ENCODE results near the gene PUS3.

PUS3 gene

DNA sequence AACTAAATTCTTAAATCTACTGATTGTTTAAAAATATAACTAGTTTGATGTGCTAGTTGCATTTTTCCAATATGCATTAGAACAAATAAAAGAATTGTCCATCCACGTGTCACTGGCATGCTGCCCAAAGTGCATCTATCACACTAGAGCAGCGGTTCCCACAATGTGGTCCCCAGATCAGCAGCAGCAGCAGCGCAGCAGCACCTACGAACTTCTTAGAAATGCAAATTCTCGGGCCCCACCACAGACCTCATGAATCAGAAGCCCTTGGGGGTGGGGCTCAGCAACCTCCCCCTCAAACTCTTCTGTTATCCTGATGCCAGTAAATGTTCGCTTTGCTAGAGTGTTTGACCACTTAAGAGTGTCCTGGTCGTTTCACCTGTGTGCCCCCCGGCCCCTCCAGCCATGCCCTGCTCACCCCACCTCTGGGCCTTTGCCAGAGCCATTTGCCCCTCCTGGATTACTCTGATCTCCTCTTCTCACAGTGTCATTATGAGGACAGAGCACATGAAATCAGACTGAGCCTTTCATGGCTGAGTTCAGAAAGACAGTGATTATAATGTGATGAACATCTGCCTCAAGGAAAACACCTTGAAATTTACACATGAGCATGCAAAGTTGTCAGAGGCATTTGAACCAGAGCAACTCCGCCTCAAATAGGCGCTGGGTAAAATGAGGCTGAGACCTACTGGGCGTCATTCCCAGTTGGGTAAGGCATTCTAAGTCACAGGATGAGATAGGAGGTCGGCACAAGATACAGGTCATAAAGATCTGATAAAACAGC, 30.2 kb upstream of the PUS3 start:
- H3K36me3 ChIP-seq (ENCODE audit: low read length): no peaks in the 10 kb centered on the region
- no peaks in the 10 kb centered on the region for H3K9me3 ChIP-seq (ENCODE audit: insufficient read depth, low read length)
- H3F3A ChIP-seq (ENCODE audit: insufficient read depth): no peaks in the 10 kb centered on the region
- H3K27ac ChIP-seq (ENCODE audit: low read depth, low read length): no peak overlapping the region
- no peak overlapping the region for H3K9ac ChIP-seq (ENCODE audit: low read length)
- H3K79me2 ChIP-seq (ENCODE audit: insufficient read depth, low read length): no peaks in the 10 kb centered on the region
- no peak overlapping the region for H2AFZ ChIP-seq (ENCODE audit: low read depth, low read length, severe bottlenecking)
- TF ChIP-seq EZH2phosphoT487 (conservative IDR thresholded peaks at IDR 0.05; ENCODE audit: low read length): no peak
- TF ChIP-seq, protein P1, sequence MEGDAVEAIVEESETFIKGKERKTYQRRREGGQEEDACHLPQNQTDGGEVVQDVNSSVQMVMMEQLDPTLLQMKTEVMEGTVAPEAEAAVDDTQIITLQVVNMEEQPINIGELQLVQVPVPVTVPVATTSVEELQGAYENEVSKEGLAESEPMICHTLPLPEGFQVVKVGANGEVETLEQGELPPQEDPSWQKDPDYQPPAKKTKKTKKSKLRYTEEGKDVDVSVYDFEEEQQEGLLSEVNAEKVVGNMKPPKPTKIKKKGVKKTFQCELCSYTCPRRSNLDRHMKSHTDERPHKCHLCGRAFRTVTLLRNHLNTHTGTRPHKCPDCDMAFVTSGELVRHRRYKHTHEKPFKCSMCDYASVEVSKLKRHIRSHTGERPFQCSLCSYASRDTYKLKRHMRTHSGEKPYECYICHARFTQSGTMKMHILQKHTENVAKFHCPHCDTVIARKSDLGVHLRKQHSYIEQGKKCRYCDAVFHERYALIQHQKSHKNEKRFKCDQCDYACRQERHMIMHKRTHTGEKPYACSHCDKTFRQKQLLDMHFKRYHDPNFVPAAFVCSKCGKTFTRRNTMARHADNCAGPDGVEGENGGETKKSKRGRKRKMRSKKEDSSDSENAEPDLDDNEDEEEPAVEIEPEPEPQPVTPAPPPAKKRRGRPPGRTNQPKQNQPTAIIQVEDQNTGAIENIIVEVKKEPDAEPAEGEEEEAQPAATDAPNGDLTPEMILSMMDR (IDR thresholded peaks at IDR 0.05; ENCODE audit: insufficient read depth, low read length, poor library complexity, severe bottlenecking): no peak
- no peak overlapping the region for H3K4me2 ChIP-seq (ENCODE audit: low read depth, low read length, poor library complexity, severe bottlenecking)
- no peak overlapping the region for H3K4me3 ChIP-seq (ENCODE audit: insufficient read depth, low read length, poor library complexity, severe bottlenecking)
- H3K9me2 ChIP-seq (replicated peaks; ENCODE audit: insufficient read depth, low read length): no peaks in the 10 kb centered on the region
- H3K27me3 ChIP-seq (ENCODE audit: low read length): no peaks in the 10 kb centered on the region
- no peaks in the 10 kb centered on the region for H4K20me1 ChIP-seq (ENCODE audit: low read depth, low read length)

DNA sequence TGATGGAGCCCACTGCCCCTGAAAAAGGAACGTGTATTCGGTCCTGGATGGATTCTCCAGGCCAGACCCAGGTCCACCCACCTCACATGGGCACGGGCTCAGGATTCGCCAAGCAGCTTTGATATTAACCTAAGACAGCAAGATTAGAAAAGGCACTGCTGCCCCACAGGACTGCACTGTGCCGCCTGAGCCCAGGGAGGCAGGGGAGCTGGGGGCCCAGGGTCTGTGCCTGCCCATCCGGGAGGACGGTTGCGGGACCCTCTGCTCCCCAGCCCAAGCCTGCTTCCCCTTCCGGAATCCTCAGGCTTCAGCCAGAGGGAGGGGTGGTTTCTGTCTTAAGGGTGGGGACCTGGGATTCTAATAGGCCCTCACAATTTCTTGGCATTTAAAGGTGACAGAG, 29.3 kb upstream of the PUS3 start:
- Histone ChIP-seq H2AFZ (ENCODE audit: low read depth, low read length, severe bottlenecking) (no peak overlapping the region), H3K27me3 (ENCODE audit: low read length) (no peaks in the 10 kb centered on the region), H3K27ac (ENCODE audit: low read depth, low read length) (no peak overlapping the region), H3K79me2 (ENCODE audit: insufficient read depth, low read length) (no peaks in the 10 kb centered on the region), H3K9me3 (ENCODE audit: insufficient read depth, low read length) (no peaks in the 10 kb centered on the region), H3K4me3 (ENCODE audit: insufficient read depth, low read length, poor library complexity, severe bottlenecking) (no peak overlapping the region), H4K20me1 (ENCODE audit: low read depth, low read length) (no peaks in the 10 kb centered on the region), H3K9ac (ENCODE audit: low read length) (no peak overlapping the region), H3K36me3 (ENCODE audit: low read length) (no peaks in the 10 kb centered on the region), H3K9me2 (replicated peaks; ENCODE audit: insufficient read depth, low read length) (no peaks in the 10 kb centered on the region), H3K4me2 (ENCODE audit: low read depth, low read length, poor library complexity, severe bottlenecking) (no peak overlapping the region), H3F3A (ENCODE audit: insufficient read depth) (no peaks in the 10 kb centered on the region)
- TF ChIP-seq, protein P1 (IDR thresholded peaks at IDR 0.05; ENCODE audit: insufficient read depth, low read length, poor library complexity, severe bottlenecking): no peak
- no peak for TF ChIP-seq EZH2phosphoT487 (conservative IDR thresholded peaks at IDR 0.05; ENCODE audit: low read length)

GRCh38 chr11:125931668-125932067, 28.7 kb upstream of the PUS3 start:
- TF ChIP-seq, protein P1 (IDR thresholded peaks at IDR 0.05; ENCODE audit: insufficient read depth, low read length, poor library complexity, severe bottlenecking): no peak
- TF ChIP-seq EZH2phosphoT487 (conservative IDR thresholded peaks at IDR 0.05; ENCODE audit: low read length): no peak
- Histone ChIP-seq H4K20me1 (ENCODE audit: low read depth, low read length) (no peaks in the 10 kb centered on the region), H3K4me3 (ENCODE audit: insufficient read depth, low read length, poor library complexity, severe bottlenecking) (no peak overlapping the region), H3F3A (ENCODE audit: insufficient read depth) (no peaks in the 10 kb centered on the region), H3K36me3 (ENCODE audit: low read length) (no peaks in the 10 kb centered on the region), H3K79me2 (ENCODE audit: insufficient read depth, low read length) (no peaks in the 10 kb centered on the region), H3K9me2 (replicated peaks; ENCODE audit: insufficient read depth, low read length) (no peaks in the 10 kb centered on the region), H3K27me3 (ENCODE audit: low read length) (no peaks in the 10 kb centered on the region), H3K9me3 (ENCODE audit: insufficient read depth, low read length) (no peaks in the 10 kb centered on the region), H3K27ac (ENCODE audit: low read depth, low read length) (no peak overlapping the region), H3K9ac (ENCODE audit: low read length) (no peak overlapping the region), H2AFZ (ENCODE audit: low read depth, low read length, severe bottlenecking) (no peak overlapping the region), H3K4me2 (ENCODE audit: low read depth, low read length, poor library complexity, severe bottlenecking) (no peak overlapping the region)
